Parathyroid adenoma (tissue), 2 donors: ENCODE data around the gene GSN.

Experiments used
- H2AFZ ChIP-seq: fragments of 300-600 bp; sonication (generic); one replicate; pipeline ENCODE4 v1.7.0; 2017; ENCODE audit warnings: antibody characterized with exemption, mild to moderate bottlenecking
- H3K27ac ChIP-seq: fragments of 300-600 bp; sonication (generic); one replicate; pipeline ENCODE4 v1.7.0; 2017
- H3K27me3 ChIP-seq: fragments of 300-600 bp; sonication (generic); one replicate; pipeline ENCODE4 v1.7.0; 2017; ENCODE audit warnings: low read length; ENCODE audit not compliant: control insufficient read depth, insufficient read depth
- H3K36me3 ChIP-seq: fragments of 300-600 bp; sonication (generic); one replicate; pipeline ENCODE4 v1.7.0; 2017; ENCODE audit warnings: low read length; ENCODE audit not compliant: control insufficient read depth, insufficient read depth
- H3K4me1 ChIP-seq: fragments of 300-600 bp; sonication (generic); one replicate; pipeline ENCODE4 v1.7.0; 2017; ENCODE audit warnings: control low read depth
- H3K4me2 ChIP-seq: fragments of 300-600 bp; sonication (generic); one replicate; pipeline ENCODE4 v1.7.0; 2017; ENCODE audit warnings: low read length
- H3K4me3 ChIP-seq: fragments of 300-600 bp; sonication (generic); one replicate; pipeline ENCODE4 v1.7.0; 2017; ENCODE audit warnings: low read depth, low read length
- H3K79me2 ChIP-seq: fragments of 300-600 bp; sonication (generic); one replicate; pipeline ENCODE4 v1.7.0; 2017; ENCODE audit warnings: control low read depth
- H3K9ac ChIP-seq: fragments of 300-600 bp; sonication (generic); one replicate; pipeline ENCODE4 v1.7.0; 2017; ENCODE audit warnings: mild to moderate bottlenecking
- H3K9me3 ChIP-seq: fragments of 300-600 bp; sonication (generic); one replicate; pipeline ENCODE4 v1.7.0; 2017; ENCODE audit warnings: low read length; ENCODE audit not compliant: control insufficient read depth
- CTCF ChIP-seq: fragments of 300-600 bp; sonication (generic); IDR thresholded peaks from one replicate; pipeline ENCODE4 v1.7.0; 2017; ENCODE audit warnings: antibody characterized with exemption, mild to moderate bottlenecking
- donor health status: primary hyperparathyroidism.

The GSN gene

GRCh38 chr9:121267689-121268597, at the start of gene GSN:
GSN (plus strand) TSS chr9:121268162; CDS start chr9:121301972, 33,810 bp downstream.
- peak within 1 kb of the TSS; percentile 96 for H3K4me2 ChIP-seq
- no peaks in the 10 kb centered on the region for H3K36me3 ChIP-seq
- H3K4me3 ChIP-seq, result peak within 1 kb of the TSS; percentile 70
- H3K27ac ChIP-seq, result no peak within 1 kb of the TSS
- H2AFZ ChIP-seq, result peak within 1 kb of the TSS; percentile 85
- H3K9ac ChIP-seq, result peak within 1 kb of the TSS; percentile 19
- no peaks in the 10 kb centered on the region for H3K27me3 ChIP-seq
- no peak for TF ChIP-seq CTCF
- no peaks in the 10 kb centered on the region for H3K4me1 ChIP-seq
- H3K79me2 ChIP-seq, result no peaks in the 10 kb centered on the region
- H3K9me3 ChIP-seq, result no peaks in the 10 kb centered on the region

- TF ChIP-seq CTCF, result no peak
- Histone ChIP-seq H3K4me2 (no peak overlapping the region), H2AFZ (no peak overlapping the region)
These were observed 49.5 kb upstream of the GSN start for GRCh38 chr9:121218357-121219027.

GRCh38 chr9:121219530-121219929, 48.4 kb upstream of the GSN start:
- no peak for TF ChIP-seq CTCF
- Histone ChIP-seq H3K4me2 (no peak overlapping the region), H3K36me3 (no peaks in the 10 kb centered on the region), H3K4me1 (no peaks in the 10 kb centered on the region), H3K27me3 (no peaks in the 10 kb centered on the region), H3K27ac (no peak overlapping the region), H3K4me3 (no peak overlapping the region), H3K9me3 (no peaks in the 10 kb centered on the region), H3K9ac (no peak overlapping the region), H2AFZ (no peak overlapping the region), H3K79me2 (no peaks in the 10 kb centered on the region)

More at GRCh38 chr9:121218357-121219027, 49.5 kb upstream of the GSN start:
- no peaks in the 10 kb centered on the region for H3K36me3 ChIP-seq
- H3K79me2 ChIP-seq, result no peaks in the 10 kb centered on the region
- H3K4me1 ChIP-seq, result no peaks in the 10 kb centered on the region
- H3K9me3 ChIP-seq, result no peaks in the 10 kb centered on the region
- H3K4me3 ChIP-seq, result no peak overlapping the region
- no peak overlapping the region for H3K27ac ChIP-seq
- H3K27me3 ChIP-seq, result no peaks in the 10 kb centered on the region
- no peak overlapping the region for H3K9ac ChIP-seq

- Histone ChIP-seq H3K27me3 (no peaks in the 10 kb centered on the region), H2AFZ (no peak overlapping the region), H3K4me2 (no peak overlapping the region), H3K4me3 (no peak overlapping the region), H3K9me3 (no peaks in the 10 kb centered on the region), H3K4me1 (no peaks in the 10 kb centered on the region), H3K79me2 (no peaks in the 10 kb centered on the region), H3K27ac (no peak overlapping the region), H3K36me3 (no peaks in the 10 kb centered on the region), H3K9ac (no peak overlapping the region)
- TF ChIP-seq CTCF, result no peak
These were observed 46.8 kb upstream of the GSN start for GRCh38 chr9:121220996-121221663.
